ENCODE data around the gene APP.

- no peak for TF ChIP-seq CTCF (IDR thresholded peaks at IDR 0.05)
- TF ChIP-seq POLR2A (IDR thresholded peaks at IDR 0.05), result no peak
These were observed 99.6 kb downstream of the APP start for GRCh38 chr21:26070822-26071425.
